GM12878 (cell line): ENCODE data around the gene LRTM2. TPM values are rescaled to one million over a fixed set of nuclear protein-coding genes. Genes with fewer than 3 reads are reported as not detected.

Source experiments
- ATAC-seq: fragments of 200-7000 bp; cut with Tn5 transposase; 3 replicates; pipeline ENCODE4 v1.9.1; 2020; ENCODE audit warnings: mild to moderate bottlenecking, moderate library complexity
- BruUV-seq: library from RNA; stranded (reverse); fragments of 400-500 nt; replicated peaks from 2 replicates; lab custom pipeline; 2021; lab: Mats Ljungman, UMichigan
- CTCF ChIA-PET: fragments of 300-600 bp; sonication (Branson Sonifier 250); formaldehyde crosslinking; extraction: SDS; loops from one replicate; lab custom pipeline; 2021; ENCODE audit warnings: inconsistent platforms; lab: Yijun Ruan, JAX
- POLR2A ChIA-PET: fragments of 350-600 bp; formaldehyde crosslinking; extraction: SDS; loops from one replicate; lab custom pipeline; 2021; ENCODE audit warnings: inconsistent platforms; lab: Charles Lee
- RAD21 ChIA-PET: fragments of 300-600 bp; sonication (Branson Sonifier 250); formaldehyde crosslinking; loops from one replicate; lab custom pipeline; 2023; ENCODE audit warnings: antibody characterized with exemption; ENCODE audit not compliant: unreplicated experiment; lab: Charles Lee
- SMC1A ChIA-PET: fragments of 300-600 bp; sonication (Branson Sonifier 250); formaldehyde crosslinking; loops from one replicate; lab custom pipeline; 2023; ENCODE audit not compliant: unreplicated experiment, uncharacterized antibody; lab: Charles Lee
- DNase-seq: peaks from one replicate; pipeline ENCODE4 v3.0.0-alpha.2; 2011; ENCODE audit warnings: low read depth, low spot score
- FAIRE-seq: peaks from 3 replicates; lab custom pipeline; 2011; peaks lifted over from hg19 to GRCh38; lab: Jason Lieb, UNC
- H2AFZ ChIP-seq: 2 replicates; pipeline ENCODE4 v1.6.0; 2011; ENCODE audit warnings: low read depth, low read length, control low read depth; ENCODE audit not compliant: control insufficient read depth
- H3K27ac ChIP-seq: 2 replicates; pipeline ENCODE4 v1.5.1; 2011; ENCODE audit warnings: control low read depth; ENCODE audit not compliant: control insufficient read depth, insufficient read depth
- H3K27me3 ChIP-seq, 2 experiments: replicated peaks in 1 of 2; 2 replicates each; pipeline versions ENCODE4 v1.6.0 to v1.6.1; 2011; ENCODE audit warnings: low read length in 1 of 2; ENCODE audit not compliant: control insufficient read depth in 2 of 2, insufficient read depth in 2 of 2
- H3K36me3 ChIP-seq, 2 experiments: 2 replicates each; pipeline ENCODE4 v1.5.1; 2011; ENCODE audit warnings: low read length in 1 of 2; ENCODE audit not compliant: control insufficient read depth in 2 of 2, insufficient read depth in 2 of 2
- H3K4me1 ChIP-seq: 2 replicates; pipeline ENCODE4 v1.6.1; 2011; ENCODE audit warnings: mild to moderate bottlenecking, low read length, moderate library complexity, mixed read lengths; ENCODE audit not compliant: control insufficient read depth, insufficient read depth
- H3K4me2 ChIP-seq: 2 replicates; pipeline ENCODE4 v1.6.0; 2011; ENCODE audit warnings: control low read depth; ENCODE audit not compliant: control insufficient read depth, insufficient read depth
- H3K4me3 ChIP-seq: fragments of 200-600 bp; sonication (generic); 2 replicates; pipeline ENCODE4 v1.5.1; 2016
- H3K79me2 ChIP-seq: 2 replicates; pipeline ENCODE4 v1.6.0; 2011; ENCODE audit warnings: low read length; ENCODE audit not compliant: control insufficient read depth, insufficient read depth
- H3K9ac ChIP-seq: 2 replicates; pipeline ENCODE4 v1.8.0; 2011; ENCODE audit warnings: low read length, control low read depth, mixed read lengths; ENCODE audit not compliant: control insufficient read depth, insufficient read depth
- H3K9me3 ChIP-seq: replicated peaks from 3 replicates; pipeline ENCODE4 v1.5.1; 2011; ENCODE audit warnings: mild to moderate bottlenecking, low read length; ENCODE audit not compliant: control insufficient read depth, insufficient read depth
- H4K20me1 ChIP-seq: 2 replicates; pipeline ENCODE4 v1.6.0; 2011; ENCODE audit not compliant: control insufficient read depth, insufficient read depth
- ATF7 ChIP-seq: fragments of 450-650 bp; IDR thresholded peaks from 2 replicates; pipeline ENCODE4 v1.6.1; 2016; ENCODE audit warnings: low read depth, mild to moderate bottlenecking
- CHD1 ChIP-seq: IDR thresholded peaks from 2 replicates; pipeline ENCODE4 v1.6.1; 2012; ENCODE audit warnings: low read depth, low read length, improper control_type of control experiment
- DPF2 ChIP-seq: fragments of 450-650 bp; IDR thresholded peaks from 2 replicates; pipeline ENCODE4 v1.6.1; 2017; ENCODE audit warnings: mild to moderate bottlenecking
- GATAD2B ChIP-seq: fragments of 450-650 bp; conservative IDR thresholded peaks from 2 replicates; pipeline ENCODE4 v1.6.1; 2017; ENCODE audit warnings: low read depth, mild to moderate bottlenecking, moderate library complexity
- KDM1A ChIP-seq: fragments of 200-600 bp; sonication (generic); IDR thresholded peaks from 2 replicates; pipeline ENCODE4 v1.6.1; 2016; ENCODE audit warnings: borderline replicate concordance
- NFYB ChIP-seq: IDR thresholded peaks from 2 replicates; pipeline ENCODE4 v1.6.1; 2011; ENCODE audit warnings: low read depth, mild to moderate bottlenecking, low read length, improper control_type of control experiment, moderate library complexity; ENCODE audit not compliant: insufficient read depth
- PRDM15 ChIP-seq: fragments of 450-650 bp; formaldehyde crosslinking; IDR thresholded peaks from 2 replicates; pipeline ENCODE4 v1.4.0; 2020; ENCODE audit warnings: mild to moderate bottlenecking, moderate library complexity
- RELB ChIP-seq: fragments of 450-650 bp; IDR thresholded peaks from 2 replicates; pipeline ENCODE4 v1.6.1; 2017; ENCODE audit warnings: low read depth, mild to moderate bottlenecking, moderate library complexity
- SMARCA5 ChIP-seq: fragments of 450-650 bp; IDR thresholded peaks from 2 replicates; pipeline ENCODE4 v1.6.1; 2017; ENCODE audit warnings: mild to moderate bottlenecking
- SREBF2 ChIP-seq: IDR thresholded peaks from 2 replicates; pipeline ENCODE4 v1.6.1; 2012; ENCODE audit warnings: mild to moderate bottlenecking, low read length
- SUPT20H ChIP-seq: IDR thresholded peaks from 2 replicates; pipeline ENCODE4 v1.6.1; 2011; ENCODE audit warnings: low read depth, mild to moderate bottlenecking, low read length, moderate library complexity, borderline replicate concordance; ENCODE audit not compliant: control insufficient read depth
- TCF12 ChIP-seq: IDR thresholded peaks from 2 replicates; pipeline ENCODE4 v1.6.1; 2011; ENCODE audit warnings: low read depth, mild to moderate bottlenecking, low read length
- ZNF687 ChIP-seq: fragments of 450-650 bp; IDR thresholded peaks from 2 replicates; pipeline ENCODE4 v1.6.1; 2017; ENCODE audit warnings: mild to moderate bottlenecking, moderate library complexity
- WGBS: methylation state at CpG from one replicate; pipeline ENCODE4 v1.1.6; 2016; ENCODE audit warnings: low lambda C conversion rate; ENCODE audit not compliant: insufficient replicate concordance, insufficient coverage; ENCODE audit errors: missing lambda C conversion rate; 5-methylcytosine and 5-hydroxymethylcytosine counted together
- in situ Hi-C: fragments of 300-500 bp; cut with MboI; formaldehyde crosslinking; loops from 9 replicates; pipeline ENCODE4 v1.14.3; 2018; ENCODE audit warnings: mixed read lengths
- intact Hi-C: fragments of 100-400 bp; cut with micrococcal nuclease; formaldehyde crosslinking; loops from one replicate; pipeline ENCODE4 v1.14.2; 2022; ENCODE audit not compliant: unreplicated experiment
- polyA plus RNA-seq, 11 experiments: library from polyadenylated mRNA; depleted of rRNA in 4 of 11; unstranded in 6 of 11; stranded (reverse) in 5 of 11; fragments of >200 nt; fragmentation: Nextera tagmentation in 4 of 11; fragmentation: Illumina TruSeq in 1 of 11; extraction: Ambion mirVana in 4 of 11; extraction: Trizol in 1 of 11; gene quantifications; 1 replicate in 1 of 11; 2 replicates in 10 of 11; pipeline versions ENCODE4 v1.2.1 to v1.2.3, GENCODE V29; 2011 to 2016; ENCODE audit warnings: inconsistent platforms in 2 of 11, missing spikeins in 2 of 11, low read depth in 1 of 11
- total RNA-seq, 4 experiments: library from RNA; depleted of rRNA in 3 of 4; stranded (reverse); fragments of >200 nt in 3 of 4; fragmentation: Illumina TruSeq in 1 of 4; extraction: Trizol in 1 of 4; gene quantifications; 2 replicates each; pipeline versions ENCODE4 v1.2.1 to v1.2.3, GENCODE V29; 2013 to 2021
- TF ChIP-seq, protein P1 (sequence below): fragments of 150-350 bp; IDR thresholded peaks from 2 replicates; pipeline ENCODE4 v1.6.1; 2014; ENCODE audit warnings: mild to moderate bottlenecking, low read depth, low read length

LRTM2 gene
- total and polyA plus RNA-seq, 10 of the 15 experiments (the other 5 are each of a cell fraction or from before 2014, with no cell fraction given) = 0.05 TPM; not detected in 9

- POLR2A ChIA-PET = no interaction called here
- Histone ChIP-seq H3K27ac (no peak overlapping the region), H3K27me3 (no peaks in the 10 kb centered on the region), H3K9ac (no peak overlapping the region), H4K20me1 (no peaks in the 10 kb centered on the region; the same call in 1 of the 2 replicates), H3K4me1 (no peaks in the 10 kb centered on the region), H3K4me3 (no peak overlapping the region), H3K4me2 (no peak overlapping the region), H3K79me2 (no peaks in the 10 kb centered on the region), H3K36me3 (peaks cover 2 to 16% of the 10 kb centered on the region in 2 experiments; a peak in 3 of 4 replicates), H3K9me3 (no peaks in the 10 kb centered on the region), H2AFZ (no peak overlapping the region)
- FAIRE-seq = no peak
- CTCF ChIA-PET = interaction anchor here (0.9 kb wide), 1 partner anchor 127 kb away, joined by 3 read pairs; no protein-coding TSS in a partner anchor
- intact Hi-C loops = no loop called here
- BruUV-seq = no TSS peak
- SMC1A ChIA-PET = interaction anchor here (1.6 kb wide), 1 partner anchor 11 kb away, joined by 7 read pairs; no protein-coding TSS in a partner anchor
- in situ Hi-C loops = no loop called here
- DNase-seq = no peak
- ATAC-seq = no peak; the same call in 2 of the 3 replicates
- 79% methylated on average over 1 of the region's 1 CpG for WGBS
- RAD21 ChIA-PET = interaction anchor here (1.1 kb wide), 1 partner anchor 11 kb away, joined by 5 read pairs; no protein-coding TSS in a partner anchor
- TF ChIP-seq ATF7 (no peak), CHD1 (no peak), KDM1A (no peak), GATAD2B (no peak), ZNF687 (no peak), DPF2 (no peak), SUPT20H (no peak), RELB (no peak), NFYB (no peak), SMARCA5 (no peak), TCF12 (no peak), PRDM15 (no peak), SREBF2 (no peak)
- TF ChIP-seq, protein P1, sequence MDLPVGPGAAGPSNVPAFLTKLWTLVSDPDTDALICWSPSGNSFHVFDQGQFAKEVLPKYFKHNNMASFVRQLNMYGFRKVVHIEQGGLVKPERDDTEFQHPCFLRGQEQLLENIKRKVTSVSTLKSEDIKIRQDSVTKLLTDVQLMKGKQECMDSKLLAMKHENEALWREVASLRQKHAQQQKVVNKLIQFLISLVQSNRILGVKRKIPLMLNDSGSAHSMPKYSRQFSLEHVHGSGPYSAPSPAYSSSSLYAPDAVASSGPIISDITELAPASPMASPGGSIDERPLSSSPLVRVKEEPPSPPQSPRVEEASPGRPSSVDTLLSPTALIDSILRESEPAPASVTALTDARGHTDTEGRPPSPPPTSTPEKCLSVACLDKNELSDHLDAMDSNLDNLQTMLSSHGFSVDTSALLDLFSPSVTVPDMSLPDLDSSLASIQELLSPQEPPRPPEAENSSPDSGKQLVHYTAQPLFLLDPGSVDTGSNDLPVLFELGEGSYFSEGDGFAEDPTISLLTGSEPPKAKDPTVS = no peak
Observed at GRCh38 chr12:1779783-1780182, 40.6 kb upstream of the LRTM2 start.
